GM21528 (cell line): ENCODE measurements around the gene BEND5.
A peak's percentile ranks its signal among the peaks of the same experiment; 100 is the strongest.

Experiments used
- ATAC-seq: cut with Tn5 transposase; IDR thresholded peaks from one replicate; pipeline ENCODE4 v1.9.1; 2021; ENCODE audit warnings: mild to moderate bottlenecking, moderate library complexity; ENCODE audit not compliant: unreplicated experiment, low FRiP score

The BEND5 gene

DNA sequence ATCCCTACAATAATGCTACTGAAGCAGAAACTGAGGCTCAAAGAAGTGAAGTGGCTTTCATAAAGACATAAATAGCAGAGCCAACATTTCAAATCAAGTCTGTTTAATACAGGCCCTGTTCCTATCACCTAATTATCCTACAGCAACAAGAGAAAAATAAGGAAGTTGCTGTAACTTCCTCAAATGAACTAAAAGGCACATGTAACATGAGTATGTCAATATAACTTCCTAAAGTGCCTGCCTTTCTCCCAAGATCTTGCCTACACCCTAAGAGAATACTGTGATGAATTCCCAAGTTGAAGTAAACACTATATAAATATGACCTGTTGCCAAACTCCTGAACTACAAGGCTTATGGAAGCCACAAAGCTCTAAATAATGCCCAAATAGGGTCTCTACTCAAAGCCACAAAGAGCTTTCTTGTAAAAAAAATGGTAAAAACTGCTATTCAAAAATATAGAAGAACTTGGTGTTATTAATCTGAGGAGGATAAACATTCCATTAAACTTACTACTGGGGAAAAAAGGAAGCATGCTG, 8.6 kb downstream of the BEND5 start:
- no peak for ATAC-seq

DNA sequence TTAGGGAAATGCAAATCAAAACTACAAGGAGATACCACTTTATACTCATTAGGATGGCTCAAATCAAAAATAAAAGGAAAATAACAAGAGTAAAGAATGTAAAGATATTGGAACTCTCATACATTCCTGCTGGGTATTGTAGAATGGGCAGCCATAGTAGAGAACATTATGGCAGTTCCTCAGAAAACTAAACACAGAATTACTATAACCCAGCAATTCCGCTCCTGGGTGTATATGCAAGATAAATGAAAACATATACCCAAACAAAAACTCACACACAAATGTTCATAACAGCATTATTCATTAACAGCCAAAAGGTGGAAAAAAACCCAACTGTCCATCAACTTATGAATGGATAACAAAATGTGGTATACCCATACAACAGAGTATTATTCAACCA, 11.4 kb downstream of the BEND5 start:
- no peak for ATAC-seq

DNA sequence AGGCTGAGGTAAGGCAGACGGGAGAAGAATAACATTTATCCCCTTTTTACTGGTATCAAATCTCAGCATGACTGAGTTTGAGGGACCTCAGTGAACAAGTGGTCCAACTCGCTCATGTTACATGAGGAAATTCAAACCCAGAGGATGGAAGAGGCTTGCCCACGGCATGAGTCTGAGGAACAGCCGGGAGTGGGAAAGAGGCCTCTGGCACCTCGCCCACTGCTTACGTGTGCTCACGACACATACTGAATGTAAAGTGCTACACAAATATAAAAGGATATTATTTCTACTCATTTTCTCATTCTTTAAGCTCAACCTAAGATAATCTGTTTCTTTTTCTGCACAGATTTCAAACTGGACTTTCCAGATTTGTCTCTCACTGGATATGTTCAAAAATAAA, 14.7 kb downstream of the BEND5 start:
- no peak for ATAC-seq

DNA sequence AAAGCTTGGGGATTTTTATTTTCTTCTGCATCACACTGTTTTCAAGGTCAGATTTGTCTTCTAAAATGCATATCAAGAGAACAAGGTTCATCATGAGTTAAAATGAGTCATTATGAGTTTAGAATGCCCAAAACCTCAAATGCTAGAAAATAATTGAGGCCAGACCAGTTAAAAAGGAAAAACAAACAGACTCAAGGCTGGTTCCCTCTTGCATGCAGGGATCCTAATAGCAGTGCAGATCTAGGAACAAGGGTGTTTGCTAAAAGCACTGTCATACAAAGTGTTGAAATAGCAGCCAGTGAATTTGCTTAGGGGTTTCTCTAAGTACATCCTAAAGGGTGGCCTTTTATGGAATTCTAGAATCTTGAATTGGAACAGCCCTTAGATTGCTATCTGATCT, 15.3 kb downstream of the BEND5 start:
- no peak for ATAC-seq

DNA sequence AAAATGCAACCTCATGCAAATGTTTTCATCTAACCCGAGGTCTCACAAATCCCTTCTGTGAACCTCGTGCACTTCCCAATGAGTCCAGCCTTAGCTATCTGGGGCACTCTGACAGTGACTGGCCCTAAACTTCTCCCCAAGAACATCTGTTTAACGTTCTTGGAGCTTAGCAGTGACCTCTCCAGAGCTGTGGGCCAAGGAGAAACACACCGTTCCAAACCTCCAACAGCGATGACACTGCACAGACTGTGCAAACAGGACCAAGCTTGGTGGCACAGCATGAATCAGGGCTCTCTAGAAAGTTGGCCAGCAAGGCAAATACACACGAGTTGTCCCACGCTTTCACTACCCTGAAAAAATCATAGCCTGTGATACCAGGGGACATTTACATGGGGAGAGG, 15.8 kb downstream of the BEND5 start:
- ATAC-seq: no peak

DNA sequence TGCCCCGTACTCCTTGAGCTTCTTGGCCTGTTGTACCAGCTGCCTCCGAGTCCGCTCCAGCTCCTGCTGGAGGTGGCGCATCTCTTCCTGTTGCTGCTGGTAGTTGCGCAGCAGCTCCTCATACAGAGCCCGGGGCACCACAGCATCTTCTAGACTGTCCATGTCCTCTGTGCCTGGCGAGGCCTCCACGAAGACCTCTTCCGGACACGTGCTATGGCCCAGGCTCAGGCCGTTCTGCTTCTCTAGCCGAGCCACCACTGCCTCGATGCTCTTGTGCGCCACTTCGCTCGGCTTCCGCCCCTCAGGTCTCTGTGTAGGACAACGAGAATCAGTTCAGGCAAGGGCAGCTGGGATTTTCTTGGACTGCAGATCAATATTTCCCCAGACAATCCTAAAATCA, 17.7 kb downstream of the BEND5 start:
- ATAC-seq: no peak

DNA sequence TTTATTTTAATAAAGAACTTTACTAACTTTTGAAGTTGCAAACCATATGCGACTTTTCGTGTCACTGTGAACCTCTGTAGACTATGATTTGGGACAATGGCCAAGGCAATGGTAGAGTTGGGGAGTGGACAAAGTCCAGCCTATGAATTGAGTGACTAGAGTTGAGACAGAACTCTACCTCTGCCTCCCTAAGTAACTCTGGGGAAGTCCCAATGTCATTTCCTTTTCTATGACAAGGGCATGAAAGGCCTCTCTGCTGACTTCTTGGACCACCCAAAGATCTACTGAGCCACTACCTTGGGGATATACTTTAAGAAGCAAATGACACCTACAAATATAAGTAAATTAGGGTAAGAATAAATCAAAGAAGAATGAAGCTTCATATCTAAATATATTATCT, 19.3 kb downstream of the BEND5 start:
- ATAC-seq: no peak

DNA sequence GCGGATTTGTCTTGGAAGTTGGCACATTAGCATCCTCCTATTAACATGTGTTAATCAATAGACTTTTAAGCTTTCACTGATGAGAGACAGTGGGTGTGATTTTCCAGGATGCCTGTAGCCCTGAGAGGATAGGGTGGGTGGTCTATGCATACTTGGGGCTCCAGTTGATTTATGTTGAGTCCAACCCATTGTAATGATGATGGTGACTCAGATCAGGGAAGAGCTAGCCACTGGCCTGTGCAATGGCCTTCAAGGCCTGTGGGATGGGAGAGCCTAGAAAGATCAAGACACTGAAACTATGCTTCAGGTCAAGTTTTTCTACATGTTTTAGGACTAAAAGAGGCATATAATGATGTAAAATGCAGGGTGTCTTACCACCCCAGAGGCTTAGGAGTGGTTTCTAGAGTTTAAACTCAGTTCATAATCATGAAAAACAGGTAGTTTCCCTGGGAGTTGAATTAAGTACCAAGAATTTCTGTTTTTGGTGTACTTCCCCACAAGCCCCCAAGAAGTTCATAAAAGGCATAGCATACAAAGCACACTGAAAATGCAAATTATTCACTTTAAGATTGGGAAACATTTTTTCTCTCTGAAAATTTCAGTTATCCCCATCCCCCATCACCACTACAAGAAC, 19.9 kb downstream of the BEND5 start:
- ATAC-seq: no peak

DNA sequence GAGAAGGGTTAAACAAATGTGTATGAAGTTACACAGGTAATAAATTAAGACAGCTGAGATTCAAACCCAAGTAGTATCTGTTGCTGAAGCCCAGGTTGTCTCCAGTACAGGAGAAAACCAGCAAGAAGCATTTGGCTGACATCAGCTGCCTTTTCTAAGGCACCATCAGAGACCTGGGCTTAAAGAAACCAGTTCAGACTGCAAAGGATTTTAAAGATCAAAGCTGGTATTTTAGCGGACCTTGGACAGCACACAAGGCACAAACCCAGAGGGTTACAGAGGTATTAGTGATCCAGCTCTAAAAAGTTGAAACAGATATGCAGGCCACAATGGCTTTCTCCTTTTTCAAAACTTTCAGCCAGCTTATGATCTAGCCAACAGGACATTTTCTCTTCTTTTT, 23.4 kb downstream of the BEND5 start:
- ATAC-seq: no peak

DNA sequence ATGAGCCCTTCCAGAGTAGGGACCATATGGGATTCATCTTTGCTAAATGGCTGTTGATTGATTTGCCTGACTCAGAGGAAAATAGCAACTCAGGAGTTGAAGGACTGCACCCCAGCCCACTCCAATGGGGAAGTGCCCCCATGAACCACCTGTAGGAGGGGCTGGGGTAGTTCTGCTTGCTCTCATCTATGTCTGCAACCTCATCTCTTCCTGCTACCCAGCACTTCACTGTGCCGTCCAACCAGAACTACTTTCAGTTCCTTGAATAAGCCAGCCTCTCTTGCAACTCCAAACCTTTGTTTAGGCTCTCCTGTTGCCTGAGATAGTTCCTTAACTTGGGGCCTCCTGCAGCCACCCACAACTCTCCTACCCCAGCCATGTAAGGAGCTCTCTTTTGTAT, 26.6 kb downstream of the BEND5 start:
- ATAC-seq: peak; percentile 93

DNA sequence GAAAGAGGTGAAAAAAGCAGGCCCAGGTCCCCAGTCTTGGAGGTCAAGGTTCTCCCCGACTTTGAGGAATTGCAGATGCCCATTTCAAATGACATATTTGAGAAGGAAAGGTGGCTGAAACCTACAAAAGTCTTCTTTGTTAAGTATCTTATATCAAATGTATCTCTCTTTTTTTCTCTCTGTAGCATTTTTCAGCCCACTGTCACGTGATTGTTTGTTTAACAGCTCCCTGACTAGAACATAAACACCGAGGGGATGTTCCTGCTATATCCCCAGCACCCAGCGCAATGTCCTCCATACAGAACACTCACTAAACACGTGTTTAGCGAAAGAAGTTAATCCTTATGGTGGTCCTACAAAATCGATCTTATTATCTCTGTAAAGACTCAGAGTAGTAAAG, 27.6 kb downstream of the BEND5 start:
- no peak for ATAC-seq

DNA sequence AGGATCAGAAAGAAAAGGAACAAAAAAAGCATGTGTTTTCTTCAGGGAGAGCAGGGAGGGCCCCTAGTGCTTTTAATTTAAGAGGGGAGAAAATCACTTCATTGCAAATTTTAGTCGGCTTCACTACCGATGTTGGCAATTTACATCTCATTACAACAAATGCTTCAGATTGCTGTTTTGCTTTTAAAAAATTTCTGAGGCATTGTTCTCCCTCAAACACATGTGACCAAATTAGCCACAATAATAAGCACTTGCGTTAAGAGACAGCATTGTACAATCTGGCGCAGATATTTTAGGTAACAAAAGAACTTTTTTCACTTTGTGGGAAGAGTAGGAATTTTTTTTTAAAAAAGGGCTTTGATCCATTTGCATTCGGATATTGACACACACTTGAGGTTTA, 29.8 kb downstream of the BEND5 start:
- ATAC-seq: no peak

DNA sequence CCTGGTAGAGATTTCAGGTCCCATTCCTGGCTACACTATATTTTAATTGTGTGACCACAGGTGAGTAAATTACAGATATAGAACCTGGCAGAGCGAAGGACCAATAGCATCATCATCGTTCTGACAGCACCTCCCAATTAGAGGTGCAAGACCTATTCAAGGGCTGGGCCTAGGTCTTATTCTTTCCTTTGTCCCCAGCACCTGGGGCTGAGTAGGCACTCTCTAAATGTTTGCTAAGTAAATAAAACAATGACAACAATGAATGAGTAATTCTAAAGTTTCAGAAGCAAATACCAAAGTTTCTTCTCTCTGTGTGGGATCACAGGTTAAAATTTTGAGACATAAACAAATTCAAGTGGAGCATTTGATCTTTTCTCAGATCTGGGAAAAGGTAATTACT, 32.7 kb downstream of the BEND5 start:
- ATAC-seq: no peak

DNA sequence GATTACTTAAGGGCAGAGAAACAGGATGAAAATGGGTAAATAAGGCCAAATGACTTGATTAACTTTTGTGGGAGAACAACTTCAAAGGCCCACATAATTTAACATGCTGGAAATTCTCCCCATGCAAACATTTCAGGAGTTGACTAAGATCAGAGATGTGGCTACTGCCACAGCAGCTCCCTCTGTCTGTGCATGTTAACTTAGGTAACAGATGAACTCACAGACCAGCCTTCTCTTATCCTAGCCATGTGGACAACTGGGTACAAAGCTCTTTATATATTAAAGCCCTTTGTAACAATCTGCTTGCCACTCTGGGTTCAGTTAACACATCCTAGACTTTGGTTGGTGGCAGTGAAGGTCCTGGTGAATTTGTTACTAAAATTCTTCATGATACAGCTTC, 33.2 kb downstream of the BEND5 start:
- no peak for ATAC-seq

DNA sequence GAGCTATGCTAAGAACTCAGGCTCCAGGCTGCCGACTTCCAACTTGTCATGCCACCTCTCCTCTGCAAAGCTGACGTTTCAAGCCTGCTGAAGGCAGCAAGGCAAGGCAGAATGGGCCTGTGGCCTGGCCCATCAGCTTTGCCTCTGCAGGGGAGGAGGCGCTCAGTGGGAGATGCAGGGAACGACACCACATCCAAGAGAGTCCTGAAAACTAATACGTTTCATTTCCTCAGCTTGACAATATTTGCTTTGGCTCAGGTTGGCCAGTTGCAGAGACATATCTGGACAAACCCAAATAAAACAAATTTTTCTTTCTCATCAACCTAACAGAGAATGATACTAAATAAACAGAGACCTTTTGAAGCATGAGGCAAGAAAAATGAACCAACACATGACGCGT, 35.3 kb downstream of the BEND5 start:
- no peak for ATAC-seq

DNA sequence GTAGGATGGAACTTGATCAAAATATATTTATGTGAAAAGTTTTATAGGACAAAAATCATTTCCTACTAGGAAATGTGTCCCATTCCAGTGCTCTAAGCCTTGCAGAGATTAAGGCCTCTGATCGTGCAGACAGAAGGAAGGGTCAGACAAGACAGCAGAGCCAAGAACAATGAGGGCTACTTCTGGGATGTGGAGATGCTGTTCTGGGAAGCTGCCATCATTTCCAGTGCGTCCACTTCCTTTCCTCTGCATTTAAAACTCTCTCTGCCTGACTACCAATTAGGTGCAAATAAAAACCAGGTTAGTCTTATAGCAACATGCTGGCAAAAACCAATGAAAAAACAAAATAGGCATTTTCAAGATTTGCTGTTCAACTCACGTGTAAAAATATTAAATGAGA, 36.1 kb downstream of the BEND5 start:
- ATAC-seq: no peak

DNA sequence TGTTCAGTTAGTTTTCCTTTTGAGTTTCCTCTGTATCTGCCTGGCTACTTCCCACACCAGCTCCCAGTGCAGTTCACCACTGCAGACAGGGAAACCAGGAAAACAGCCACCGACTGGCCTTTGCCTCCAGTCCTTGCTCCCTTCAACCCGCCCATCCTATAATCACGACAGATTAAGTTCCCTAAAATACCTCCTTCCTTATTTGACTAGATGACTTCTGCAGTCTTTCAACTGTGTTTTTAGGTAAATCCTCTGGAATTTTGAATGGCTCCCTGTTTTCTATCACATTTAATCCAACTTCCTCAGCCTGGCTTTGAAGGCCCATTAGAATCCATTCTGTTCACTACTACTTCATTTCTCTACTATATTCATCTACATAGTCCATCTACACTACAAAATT, 37.6 kb downstream of the BEND5 start:
- ATAC-seq: no peak

DNA sequence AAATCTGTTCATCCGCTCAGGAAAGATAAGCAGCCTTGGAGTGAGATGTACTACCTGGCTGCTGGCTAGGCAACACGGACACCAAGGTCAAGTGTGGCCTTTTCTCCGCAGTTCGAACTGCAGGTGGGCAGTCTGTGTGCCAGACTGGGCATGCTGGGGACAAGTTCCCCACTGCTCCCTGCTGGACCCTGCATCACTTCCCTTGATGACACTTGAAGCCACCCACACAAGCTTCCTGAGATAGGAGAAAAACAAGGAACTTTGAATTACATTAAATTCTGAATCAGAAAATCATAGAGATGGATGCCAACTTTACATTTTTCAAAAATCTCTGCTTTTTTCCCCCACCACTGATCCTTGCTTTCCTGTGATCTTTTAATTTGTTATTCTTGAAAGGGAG, 38.3 kb downstream of the BEND5 start:
- ATAC-seq: no peak

DNA sequence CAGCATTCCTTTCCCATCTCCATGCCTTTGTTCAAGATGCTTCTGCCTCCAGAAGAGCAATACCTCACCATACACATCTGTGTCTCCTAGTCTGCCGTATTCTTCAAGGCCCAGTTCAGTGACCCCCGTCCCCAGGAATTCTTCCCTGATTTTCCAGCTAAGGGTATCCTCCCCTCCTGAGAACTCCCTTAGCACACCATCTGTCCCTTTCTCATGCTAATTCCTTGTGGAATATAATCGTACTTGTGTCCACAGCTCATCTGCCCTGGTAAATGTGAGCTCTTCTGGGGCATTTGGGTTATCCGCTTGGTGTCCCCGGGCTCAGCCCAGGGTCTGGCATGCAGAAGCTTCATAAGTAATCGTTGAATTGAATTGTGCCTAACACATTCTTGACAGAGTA, 40.9 kb downstream of the BEND5 start:
- ATAC-seq: no peak

DNA sequence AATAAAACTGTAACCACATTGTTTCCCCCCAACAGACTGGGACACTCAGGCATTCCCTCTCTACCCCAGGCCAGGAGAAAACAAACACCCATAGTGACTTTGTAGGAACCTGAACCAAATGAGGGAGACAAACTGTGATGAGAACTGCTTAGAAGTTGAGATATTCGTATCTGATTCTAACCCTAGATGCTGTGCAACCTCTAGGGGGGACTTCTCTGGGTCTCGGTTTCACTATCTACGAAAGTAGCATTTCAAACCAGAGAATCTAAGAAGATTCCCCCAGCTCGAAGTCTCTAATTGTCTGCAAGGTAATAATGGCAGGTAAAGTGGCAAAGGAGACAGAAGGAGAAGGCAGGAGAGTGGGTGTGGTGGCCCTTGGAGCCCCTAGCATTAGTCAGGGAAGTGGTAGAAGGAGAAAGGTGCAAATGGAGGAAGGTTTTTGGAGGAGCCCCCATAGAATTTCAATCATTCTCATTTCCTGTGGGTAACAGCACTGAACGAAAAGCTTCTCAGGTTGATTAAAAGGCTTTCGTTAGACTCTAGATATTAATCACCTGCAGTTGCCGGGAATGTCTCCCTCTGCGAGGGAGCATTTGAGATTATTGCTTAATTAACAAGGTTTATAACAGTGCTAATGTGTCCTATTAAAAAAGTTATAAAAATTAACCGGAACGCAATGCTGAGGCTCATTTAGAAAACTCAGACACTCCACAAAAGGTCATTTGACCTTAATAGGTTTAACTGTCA, 46.4 kb downstream of the BEND5 start:
- peak; percentile 69 for ATAC-seq

DNA sequence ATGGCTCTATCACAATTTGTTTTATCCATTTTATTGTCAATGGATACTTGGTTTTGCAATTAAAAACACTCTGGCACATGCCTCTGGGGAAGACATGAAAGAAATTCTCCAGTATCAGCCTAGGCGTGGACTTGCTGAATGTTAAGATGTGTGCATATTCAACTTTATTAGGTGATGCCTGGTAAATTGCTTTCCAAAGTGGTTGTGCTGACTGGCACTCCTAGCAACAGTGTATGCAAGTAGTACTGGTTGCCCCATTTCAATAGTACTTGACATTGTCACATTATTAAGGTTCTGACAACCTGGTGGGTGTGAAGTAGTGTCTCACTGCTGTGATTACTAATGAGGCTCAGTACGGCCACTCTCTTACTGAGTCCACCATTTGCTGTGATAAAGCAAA, 48.1 kb downstream of the BEND5 start:
- ATAC-seq: no peak

DNA sequence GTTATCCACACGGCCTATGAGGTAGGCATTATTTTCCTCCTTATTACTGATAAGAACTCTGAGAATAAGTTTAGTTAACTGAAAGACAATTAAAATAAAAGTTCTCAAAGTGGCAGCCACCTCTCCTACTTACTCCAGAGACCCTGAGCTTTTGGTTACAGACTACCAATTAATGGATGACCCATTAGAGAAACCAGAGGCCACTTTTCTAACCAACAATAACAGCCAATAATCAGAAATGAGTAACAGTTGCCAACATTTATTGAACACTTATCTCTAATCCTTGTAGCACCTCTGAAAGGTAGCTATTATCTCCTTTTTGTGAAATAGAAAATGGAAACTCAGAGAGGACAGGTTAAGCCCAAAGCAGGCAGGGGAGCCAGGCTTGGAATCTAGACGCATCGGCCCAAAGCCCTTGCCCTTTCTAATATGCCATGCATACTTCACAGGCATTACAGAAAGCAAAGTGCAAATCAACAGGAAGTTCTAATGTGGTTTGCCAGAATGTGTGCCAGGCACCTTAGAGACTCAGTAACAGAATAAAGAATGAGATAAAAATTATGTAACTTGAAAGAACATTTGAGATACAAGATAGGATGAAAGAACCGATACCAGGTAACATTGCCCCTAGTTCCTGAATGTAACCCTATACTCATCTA, 50.0 kb downstream of the BEND5 start:
- ATAC-seq: no peak
